K562 (cell line): ENCODE measurements around the gene DNAJC25. TPM values are rescaled to one million over a fixed set of nuclear protein-coding genes. Genes with fewer than 3 reads are reported as not detected.

ENCODE experiments used
- DPF2 ChIP-seq: fragments of 450-650 bp; IDR thresholded peaks from 2 replicates; pipeline ENCODE4 v1.6.1; 2016
- MBD1 ChIP-seq: fragments of 250-450 bp; sonication (Bioruptor Pico); IDR thresholded peaks from 2 replicates; pipeline ENCODE4 v1.8.0; 2022; ENCODE audit warnings: inconsistent platforms
- MITF ChIP-seq: IDR thresholded peaks from 2 replicates; pipeline ENCODE4 v1.6.1; 2014; ENCODE audit warnings: antibody characterized with exemption
- MYC ChIP-seq, 2 experiments: fragments of 250-450 bp in 1 of 2; sonication (Bioruptor Pico) in 1 of 2; IDR thresholded peaks; 2 replicates each; pipeline versions ENCODE4 v1.5.1 to v1.6.1; 2012 to 2021; ENCODE audit warnings: low read depth in 2 of 2, borderline replicate concordance in 1 of 2, improper control_type of control experiment in 1 of 2, low read length in 1 of 2, mild to moderate bottlenecking in 1 of 2, moderate library complexity in 1 of 2
- NFATC3 ChIP-seq: fragments of 450-650 bp; IDR thresholded peaks from 2 replicates; pipeline ENCODE4 v1.6.1; 2017; ENCODE audit warnings: mild to moderate bottlenecking
- RBM15 ChIP-seq: fragments of 200-400 bp; formaldehyde crosslinking; IDR thresholded peaks from 2 replicates; pipeline ENCODE4 v1.6.1; 2018; ENCODE audit warnings: mild to moderate bottlenecking, low read length, moderate library complexity; ENCODE audit not compliant: insufficient read depth
- RERE ChIP-seq: sonication (generic); formaldehyde crosslinking; IDR thresholded peaks from 2 replicates; pipeline ENCODE4 v1.8.0; 2023; ENCODE audit warnings: missing genetic modification reagents, mild to moderate bottlenecking, borderline replicate concordance
- TEAD4 ChIP-seq, 2 experiments: sonication (generic) in 1 of 2; formaldehyde crosslinking in 1 of 2; IDR thresholded peaks; 2 replicates each; pipeline versions ENCODE4 v1.6.1 to v1.8.0; 2012 to 2022; ENCODE audit warnings: borderline replicate concordance in 1 of 2, inconsistent platforms in 1 of 2, low read length in 1 of 2, mild to moderate bottlenecking in 1 of 2, missing genetic modification reagents in 1 of 2
- ZBTB49 ChIP-seq: sonication (generic); formaldehyde crosslinking; IDR thresholded peaks from 2 replicates; pipeline ENCODE4 v1.8.0; 2022; ENCODE audit warnings: missing genetic modification reagents, mild to moderate bottlenecking, borderline replicate concordance
- ZNF395 ChIP-seq: fragments of 200-800 bp; sonication (Bioruptor generic); IDR thresholded peaks from 2 replicates; pipeline ENCODE4 v1.6.1; 2017; ENCODE audit warnings: missing genetic modification characterization, missing compliant biosample characterization
- ZNF408 ChIP-seq: fragments of 250-450 bp; sonication (Bioruptor Pico); IDR thresholded peaks from 2 replicates; pipeline ENCODE4 v1.4.0; 2020; ENCODE audit warnings: low read depth, mild to moderate bottlenecking, moderate library complexity
- ZNF586 ChIP-seq: fragments of 450-650 bp; formaldehyde crosslinking; conservative IDR thresholded peaks from 2 replicates; pipeline ENCODE4 v1.4.0; 2020; ENCODE audit warnings: mild to moderate bottlenecking, moderate library complexity
- polyA plus RNA-seq, 8 experiments: library from polyadenylated mRNA; depleted of rRNA in 4 of 8; stranded (reverse) in 5 of 8; unstranded in 3 of 8; fragments of >200 nt; fragmentation: Nextera tagmentation in 2 of 8; fragmentation: Illumina TruSeq in 1 of 8; extraction: Ambion mirVana in 2 of 8; extraction: Trizol in 1 of 8; gene quantifications; 2 replicates each; pipeline versions ENCODE4 v1.2.1 to v1.2.3, GENCODE V29; 2011 to 2014; ENCODE audit warnings: inconsistent platforms in 1 of 8, missing spikeins in 1 of 8
- total RNA-seq, 7 experiments: library from RNA; depleted of rRNA in 6 of 7; stranded (reverse); fragments of >200 nt in 6 of 7; fragmentation: Illumina TruSeq in 2 of 7; extraction: Trizol in 2 of 7; gene quantifications; 2 replicates each; pipeline versions ENCODE4 v1.2.1 to v1.2.3, GENCODE V29; 2011 to 2021; ENCODE audit warnings: low replicate concordance in 1 of 7

The DNAJC25 gene
- total and polyA plus RNA-seq, 9 of the 15 experiments (the other 6 are each of a cell fraction or from before 2014, with no cell fraction given) = 3.7 to 11.2 (median 7.1) TPM

GRCh38 chr9:111601237-111602018 is 29.7 kb upstream of the DNAJC25 start (continued):
- TF ChIP-seq MITF (no peak), ZNF586 (CRISPR knock-in tag) (no peak), ZBTB49 (CRISPR knock-in tag) (no peak), TEAD4 (IDR thresholded peaks at IDR 0.05; ENCODE audit: low read length) (peak; percentile 34; the same call in 1 of the 2 replicates), TEAD4 (CRISPR knock-in tag; IDR thresholded peaks at IDR 0.05; ENCODE audit: borderline replicate concordance) (no peak), ZNF408 (CRISPR knock-in tag) (no peak), MBD1 (CRISPR knock-in tag) (no peak), RERE (CRISPR knock-in tag) (no peak), DPF2 (peak; percentile 77), RBM15 (no peak), ZNF395 (no peak), MYC (IDR thresholded peaks at IDR 0.05; ENCODE audit: low read depth, low read length) (no peak), MYC (CRISPR knock-in tag; IDR thresholded peaks at IDR 0.05; ENCODE audit: borderline replicate concordance, low read depth) (no peak), NFATC3 (no peak)
